ENCODE data around the gene RTN4R. TPM values are rescaled to one million over a fixed set of nuclear protein-coding genes. Genes with fewer than 3 reads are reported as not detected.
"Not testable (repeated sequence)": the region's sequence is repeated elsewhere in the genome, so short reads cannot be mapped to it uniquely, and the experiment has no call there.

The RTN4R gene
- total and polyA plus RNA-seq, 2 experiments from 2014 or later = 5.2 to 5.3 TPM

DNA sequence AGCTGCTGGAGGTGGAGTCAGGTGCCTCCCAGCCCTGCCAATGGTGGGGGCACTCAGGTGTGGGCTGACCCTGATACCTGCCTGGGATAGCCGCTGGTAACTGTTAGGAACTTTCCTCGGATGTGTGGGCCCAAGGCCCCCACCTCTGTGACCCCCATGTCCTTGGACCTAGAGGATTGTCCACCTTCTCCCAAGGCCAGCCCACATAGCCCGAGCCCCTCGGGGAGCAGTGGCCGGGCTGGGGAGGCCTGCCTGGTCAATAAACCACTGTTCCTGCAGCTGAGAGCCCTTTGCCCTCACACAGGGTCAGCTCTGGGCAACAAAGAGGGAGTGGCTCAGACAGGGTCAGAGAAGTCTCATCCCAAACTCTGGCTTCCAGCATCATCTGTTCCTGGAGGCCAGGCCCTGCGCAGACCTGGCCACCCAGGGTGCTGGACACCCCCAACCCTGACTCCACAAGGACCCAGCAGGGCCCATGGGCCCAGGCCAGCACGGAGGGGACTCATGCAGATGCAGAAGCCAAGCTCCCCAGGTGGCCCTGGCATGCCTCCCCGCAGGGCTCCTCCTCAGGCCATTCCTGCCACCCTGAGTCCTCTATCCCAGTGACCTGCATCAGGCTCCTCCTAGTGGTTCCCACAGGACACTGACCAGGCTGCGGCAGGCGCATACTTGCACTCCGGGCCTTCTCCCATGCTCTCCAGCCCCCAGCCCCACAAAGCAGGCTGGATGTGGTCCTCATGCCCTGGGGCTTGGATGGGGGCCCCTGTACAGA lies 45.4 kb upstream of the RTN4R start:
- H3K4me3 ChIP-seq; H3K9me3 ChIP-seq (ENCODE audit: low read depth); H3K27ac ChIP-seq; H3K36me3 ChIP-seq; H3K4me1 ChIP-seq (ENCODE audit: low read depth); H3K27me3 ChIP-seq; DNase-seq (ENCODE audit: low read depth in 1 of 2, low spot score in 1 of 2): not testable (repeated sequence)

DNA sequence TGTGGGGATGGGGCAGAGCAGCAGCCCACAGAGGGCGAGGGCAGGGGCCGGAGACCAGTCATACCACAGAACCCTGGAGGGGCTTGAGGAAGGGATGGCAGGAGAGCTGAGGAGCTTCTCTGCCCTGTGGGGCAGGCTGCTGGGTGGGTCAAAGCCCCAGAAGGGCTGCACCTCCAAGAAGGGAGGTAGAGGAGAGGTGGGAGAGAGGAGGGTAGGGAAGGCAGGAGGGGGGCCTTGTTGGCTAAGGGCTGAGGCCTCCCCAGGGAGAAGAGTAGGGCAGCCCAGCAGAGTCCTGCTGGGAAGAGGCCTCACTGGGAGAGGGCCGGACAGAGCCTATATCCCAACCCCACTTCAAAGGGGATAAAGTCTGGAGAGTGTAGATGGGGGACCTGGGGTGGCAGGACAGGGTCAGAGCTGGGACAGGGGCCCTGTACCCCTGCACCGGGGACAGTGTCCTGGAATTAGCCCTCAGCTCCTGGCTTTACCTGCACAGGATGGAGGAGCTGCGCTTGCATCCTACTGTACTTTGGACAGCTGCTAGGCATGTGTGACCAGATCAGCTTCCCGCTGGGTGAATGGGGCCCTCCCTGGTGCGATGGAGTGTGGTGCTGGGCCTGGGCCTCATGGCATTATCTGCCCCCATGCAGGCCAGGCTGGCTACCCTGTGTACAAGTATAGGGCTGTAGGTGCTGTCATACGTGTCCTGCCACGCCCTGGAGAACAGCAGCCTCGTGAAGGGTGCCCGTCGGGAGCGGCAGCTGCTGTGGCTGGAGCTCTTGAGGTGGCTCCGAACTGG lies 44.5 kb upstream of the RTN4R start:
- no peaks in the 10 kb centered on the region for H3K9me3 ChIP-seq (ENCODE audit: low read depth)
- no peak overlapping the region for H3K4me3 ChIP-seq
- DNase-seq (ENCODE audit: low read depth in 1 of 2, low spot score in 1 of 2) = no peak

DNA sequence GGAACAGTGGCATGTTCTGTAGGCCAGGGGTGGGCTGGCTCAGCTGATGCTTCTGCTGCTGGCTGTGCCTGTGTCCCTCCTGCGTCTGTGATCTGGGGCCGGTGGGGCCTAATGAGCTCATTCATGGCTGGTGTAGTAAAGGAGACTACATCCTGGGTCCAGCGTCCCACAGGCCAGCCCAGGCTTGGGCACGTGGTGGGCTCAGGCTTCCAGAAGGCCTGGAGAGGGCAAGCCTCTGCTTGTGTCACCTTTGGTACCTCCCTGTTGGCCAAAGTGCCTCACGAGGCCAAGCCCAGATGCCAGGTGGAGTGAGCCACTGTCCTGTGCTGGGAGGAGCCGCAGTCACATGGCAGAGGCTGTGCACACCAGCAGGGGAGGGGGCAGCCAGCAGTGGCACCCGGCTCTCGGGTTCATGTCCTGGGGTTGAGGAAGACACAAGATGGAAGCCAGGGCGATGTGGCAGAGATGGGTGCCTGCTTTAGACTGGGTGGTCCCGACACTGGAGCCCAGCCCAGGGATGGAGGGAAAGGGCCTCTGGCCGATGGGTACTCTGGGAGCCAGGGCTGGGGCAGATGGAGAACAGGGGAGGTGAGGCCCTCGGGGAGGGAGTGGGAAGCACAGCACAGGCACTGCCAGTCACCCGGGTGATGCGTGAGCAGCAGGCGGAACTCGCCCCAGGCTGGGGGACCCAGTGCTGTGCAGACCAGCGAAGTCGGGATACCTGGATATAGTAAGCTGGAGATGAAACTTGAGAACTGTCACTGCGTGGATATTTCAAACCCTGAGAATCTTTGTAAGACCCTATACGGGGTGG lies 43.3 kb upstream of the RTN4R start:
- H3K9me3 ChIP-seq (ENCODE audit: low read depth); DNase-seq (ENCODE audit: low read depth in 1 of 2, low spot score in 1 of 2); H3K4me3 ChIP-seq; H3K36me3 ChIP-seq; H3K27me3 ChIP-seq; H3K27ac ChIP-seq; H3K4me1 ChIP-seq (ENCODE audit: low read depth): not testable (repeated sequence)

More for the DNA sequence above, 44.5 kb upstream of the RTN4R start:
- Histone ChIP-seq H3K27ac (no peak overlapping the region), H3K36me3 (no peaks in the 10 kb centered on the region), H3K27me3 (no peaks in the 10 kb centered on the region), H3K4me1 (ENCODE audit: low read depth) (no peaks in the 10 kb centered on the region)
- TF ChIP-seq, protein P1, sequence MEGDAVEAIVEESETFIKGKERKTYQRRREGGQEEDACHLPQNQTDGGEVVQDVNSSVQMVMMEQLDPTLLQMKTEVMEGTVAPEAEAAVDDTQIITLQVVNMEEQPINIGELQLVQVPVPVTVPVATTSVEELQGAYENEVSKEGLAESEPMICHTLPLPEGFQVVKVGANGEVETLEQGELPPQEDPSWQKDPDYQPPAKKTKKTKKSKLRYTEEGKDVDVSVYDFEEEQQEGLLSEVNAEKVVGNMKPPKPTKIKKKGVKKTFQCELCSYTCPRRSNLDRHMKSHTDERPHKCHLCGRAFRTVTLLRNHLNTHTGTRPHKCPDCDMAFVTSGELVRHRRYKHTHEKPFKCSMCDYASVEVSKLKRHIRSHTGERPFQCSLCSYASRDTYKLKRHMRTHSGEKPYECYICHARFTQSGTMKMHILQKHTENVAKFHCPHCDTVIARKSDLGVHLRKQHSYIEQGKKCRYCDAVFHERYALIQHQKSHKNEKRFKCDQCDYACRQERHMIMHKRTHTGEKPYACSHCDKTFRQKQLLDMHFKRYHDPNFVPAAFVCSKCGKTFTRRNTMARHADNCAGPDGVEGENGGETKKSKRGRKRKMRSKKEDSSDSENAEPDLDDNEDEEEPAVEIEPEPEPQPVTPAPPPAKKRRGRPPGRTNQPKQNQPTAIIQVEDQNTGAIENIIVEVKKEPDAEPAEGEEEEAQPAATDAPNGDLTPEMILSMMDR (IDR thresholded peaks at IDR 0.05; ENCODE audit: low read depth, low read length) = no peak

DNA sequence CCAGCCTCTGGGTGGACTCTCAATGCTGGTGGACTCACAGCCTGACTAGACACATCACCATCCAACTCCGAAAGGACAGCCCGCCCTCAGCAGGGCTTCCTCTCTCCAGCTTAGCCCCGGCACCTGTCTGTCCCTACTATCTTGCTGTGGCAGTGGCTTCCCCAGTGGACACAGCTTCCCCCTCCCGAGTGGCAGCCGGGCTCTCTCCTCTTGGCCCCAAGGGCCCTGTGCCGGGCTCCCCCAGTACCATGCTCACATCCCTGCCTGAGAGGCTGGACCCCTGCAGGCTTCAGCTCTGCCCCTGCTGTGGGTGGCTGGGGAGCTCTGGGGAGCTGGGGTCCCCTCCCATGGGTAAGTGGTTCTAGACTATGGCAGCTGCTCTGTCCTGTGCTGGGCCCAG lies 42.7 kb upstream of the RTN4R start:
- not testable (repeated sequence) for H3K9me3 ChIP-seq (ENCODE audit: low read depth); DNase-seq (ENCODE audit: low read depth in 1 of 2, low spot score in 1 of 2); H3K36me3 ChIP-seq; H3K4me1 ChIP-seq (ENCODE audit: low read depth); H3K27me3 ChIP-seq; H3K27ac ChIP-seq; H3K4me3 ChIP-seq

DNA sequence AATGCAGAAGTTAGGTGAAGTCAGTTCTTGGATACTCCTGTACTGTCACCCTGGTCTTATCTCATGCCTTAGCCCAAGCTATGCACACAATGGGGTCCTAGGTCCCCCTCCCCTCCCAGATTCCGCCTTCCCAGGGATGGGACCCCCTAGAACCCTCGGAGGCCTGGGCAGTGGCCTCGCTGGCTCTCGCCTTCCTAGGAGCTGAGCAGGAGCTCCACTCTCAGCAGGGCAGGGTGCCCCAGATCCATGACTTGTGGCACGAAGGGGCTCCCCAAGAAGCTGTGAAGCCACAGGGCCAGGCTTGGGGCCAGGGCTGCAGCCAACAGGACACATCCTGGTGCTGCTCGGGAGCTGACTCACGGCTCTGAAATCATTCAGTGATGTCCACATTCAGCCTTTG lies 42.1 kb upstream of the RTN4R start:
- not testable (repeated sequence) for H3K36me3 ChIP-seq; H3K4me1 ChIP-seq (ENCODE audit: low read depth); DNase-seq (ENCODE audit: low read depth in 1 of 2, low spot score in 1 of 2); H3K27ac ChIP-seq; H3K4me3 ChIP-seq; H3K9me3 ChIP-seq (ENCODE audit: low read depth); H3K27me3 ChIP-seq

DNA sequence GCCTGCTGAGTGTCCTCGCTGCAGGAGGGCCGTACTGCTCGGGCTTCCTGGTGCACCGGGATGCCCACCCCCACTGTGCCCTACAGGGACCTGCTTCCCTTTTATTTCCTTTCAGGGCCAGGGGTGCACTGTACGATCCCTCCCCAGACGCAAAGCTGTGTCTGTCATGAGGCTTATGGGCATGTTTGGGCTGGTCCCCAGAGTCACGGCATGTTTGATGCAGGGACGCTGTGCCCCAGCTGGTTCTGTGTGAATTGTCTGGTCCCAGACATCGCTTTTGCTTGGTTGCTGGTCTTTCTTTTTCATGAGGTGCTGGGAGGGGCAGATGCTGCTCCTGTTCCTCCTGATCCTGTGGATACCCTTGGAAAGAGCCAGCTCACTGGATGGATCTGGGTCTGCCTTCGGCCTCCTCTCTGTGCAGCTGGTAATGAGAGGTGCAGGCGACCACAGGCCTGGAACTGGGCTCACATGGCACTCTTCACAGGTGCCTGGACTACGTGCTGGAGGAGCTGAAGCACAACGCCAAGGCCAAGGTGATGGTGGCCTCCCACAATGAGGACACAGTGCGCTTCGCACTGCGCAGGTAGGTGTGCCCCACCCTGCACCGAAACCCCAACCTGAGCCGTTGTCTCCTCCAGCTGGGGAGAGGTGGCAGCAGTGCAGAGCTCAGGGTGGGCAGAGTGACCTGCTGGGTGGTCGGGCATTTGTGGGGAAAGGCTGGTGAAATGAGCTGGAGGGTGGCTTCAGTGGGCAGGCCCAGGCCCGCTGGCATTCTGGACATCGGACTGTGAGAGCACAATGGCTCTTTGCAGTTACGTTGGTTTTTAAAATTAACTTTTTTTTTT lies 40.9 kb upstream of the RTN4R start:
- not testable (repeated sequence) for H3K36me3 ChIP-seq; H3K27me3 ChIP-seq; H3K27ac ChIP-seq; H3K9me3 ChIP-seq (ENCODE audit: low read depth); DNase-seq (ENCODE audit: low read depth in 1 of 2, low spot score in 1 of 2); H3K4me1 ChIP-seq (ENCODE audit: low read depth); H3K4me3 ChIP-seq

DNA sequence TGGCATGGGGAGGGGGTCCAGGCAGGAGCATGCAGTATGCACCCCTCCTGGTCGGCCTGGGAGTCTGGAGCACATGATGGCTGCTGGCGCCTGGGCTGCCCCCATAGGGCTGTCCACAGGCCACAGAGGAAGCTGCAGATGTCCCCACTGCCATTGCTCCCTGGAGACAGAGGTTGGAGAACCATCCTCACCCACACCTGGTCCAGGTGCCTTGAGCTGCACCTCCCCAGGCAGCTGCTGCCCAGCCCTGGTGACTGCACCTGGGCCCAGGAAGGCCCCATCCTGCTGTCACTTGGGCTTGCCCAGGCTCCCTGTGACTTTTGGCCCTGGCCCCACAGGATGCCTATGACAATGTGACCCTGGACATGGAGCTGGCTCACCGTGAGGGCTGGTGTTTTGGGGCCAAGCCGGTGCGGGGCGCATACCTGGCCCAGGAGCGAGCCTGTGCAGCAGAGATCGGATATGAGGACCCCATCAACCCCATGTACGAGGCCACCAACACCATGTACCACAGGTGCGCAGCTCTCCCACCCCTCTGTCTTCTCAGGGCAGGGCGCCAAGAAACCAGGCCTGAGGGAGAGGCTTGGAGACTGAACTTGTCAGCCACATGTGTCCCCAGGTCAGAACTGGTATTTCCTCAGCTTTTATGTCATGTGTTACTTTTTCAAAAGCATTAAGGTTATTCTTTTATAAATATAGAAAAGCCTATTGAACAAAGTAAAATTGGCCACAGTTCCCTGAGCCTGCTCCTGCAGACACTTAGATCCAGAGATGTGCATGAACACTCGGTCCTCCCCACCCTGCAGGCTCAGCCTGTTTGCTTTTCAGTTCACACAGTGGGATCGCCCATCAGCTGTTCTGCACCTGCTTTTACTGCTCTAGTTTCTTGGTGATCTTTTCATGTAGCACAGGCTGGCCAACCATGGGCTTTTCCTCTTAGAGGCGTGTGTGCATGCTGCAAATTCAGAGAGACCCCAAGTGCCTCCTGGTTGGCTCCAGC lies 39.6 kb upstream of the RTN4R start:
- not testable (repeated sequence) for H3K9me3 ChIP-seq (ENCODE audit: low read depth); H3K36me3 ChIP-seq; H3K4me3 ChIP-seq; H3K27ac ChIP-seq; DNase-seq (ENCODE audit: low read depth in 1 of 2, low spot score in 1 of 2); H3K4me1 ChIP-seq (ENCODE audit: low read depth); H3K27me3 ChIP-seq

DNA sequence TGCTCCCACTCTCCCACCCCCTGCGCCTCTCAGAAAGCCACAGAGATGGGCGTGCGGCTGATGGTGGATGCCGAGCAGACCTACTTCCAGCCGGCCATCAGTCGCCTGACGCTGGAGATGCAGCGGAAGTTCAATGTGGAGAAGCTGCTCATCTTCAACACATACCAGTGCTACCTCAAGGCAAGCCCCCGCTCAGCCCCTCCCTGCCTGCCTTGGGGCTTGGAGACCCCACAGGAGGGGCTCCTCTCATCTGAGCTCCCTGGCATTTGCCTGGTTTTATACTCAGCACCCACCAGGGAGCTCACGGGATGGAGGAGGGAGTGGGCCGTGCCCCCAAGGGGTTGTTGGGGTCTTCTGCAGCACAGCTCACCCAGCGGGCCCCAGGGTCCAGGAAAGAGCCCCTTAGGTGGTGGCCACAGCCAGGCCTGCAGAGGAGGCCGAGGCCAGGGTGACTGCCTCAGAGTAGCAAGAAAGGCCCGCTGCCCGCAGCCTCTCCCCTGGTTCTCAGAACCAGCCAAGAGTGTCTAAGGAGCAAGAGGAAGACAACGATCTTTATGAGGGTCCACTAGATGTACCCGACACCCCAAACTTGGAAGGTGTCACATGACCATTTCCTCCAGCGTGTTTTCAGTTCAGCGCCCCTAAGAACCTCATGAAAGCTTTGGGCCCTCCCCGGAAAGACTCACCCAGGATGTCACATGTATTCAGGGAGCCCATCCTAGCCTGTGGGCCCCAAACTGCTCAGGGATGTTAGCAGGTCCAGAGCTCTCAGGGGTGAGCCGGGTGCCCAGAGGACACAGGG lies 38.7 kb upstream of the RTN4R start:
- not testable (repeated sequence) for H3K4me3 ChIP-seq; H3K36me3 ChIP-seq; H3K4me1 ChIP-seq (ENCODE audit: low read depth); H3K27me3 ChIP-seq; H3K27ac ChIP-seq; H3K9me3 ChIP-seq (ENCODE audit: low read depth); DNase-seq (ENCODE audit: low read depth in 1 of 2, low spot score in 1 of 2)
